Liver (tissue), 9 donors: ENCODE results near the gene ST3GAL4. TPM values are rescaled to one million over a fixed set of nuclear protein-coding genes. Genes with fewer than 3 reads are reported as not detected.

ENCODE experiments used
- DNase-seq: peaks from one replicate; pipeline ENCODE4 v3.0.0-alpha.2; 2017; ENCODE audit warnings: low spot score
- H3K27ac ChIP-seq, 2 donors: one replicate each; pipeline ENCODE4 v1.7.0; 2013; ENCODE audit warnings: inconsistent platforms in 2 of 2, low read length in 2 of 2, control low read depth in 1 of 2, low read depth in 1 of 2, mild to moderate bottlenecking in 1 of 2
- H3K27me3 ChIP-seq, 4 donors: one replicate each; pipeline versions ENCODE4 v1.6.1 to v1.7.0; 2013; ENCODE audit warnings: low read length in 3 of 4, inconsistent platforms in 1 of 4, mild to moderate bottlenecking in 1 of 4, moderate library complexity in 1 of 4; ENCODE audit not compliant: control insufficient read depth in 4 of 4, insufficient read depth in 4 of 4
- H3K36me3 ChIP-seq, 4 donors: one replicate each; pipeline versions ENCODE4 v1.6.1 to v1.7.0; 2013; ENCODE audit warnings: low read length in 3 of 4, mild to moderate bottlenecking in 3 of 4, low read depth in 1 of 4, moderate library complexity in 1 of 4; ENCODE audit not compliant: control insufficient read depth in 4 of 4, insufficient read depth in 3 of 4
- H3K4me1 ChIP-seq, 4 donors: one replicate each; pipeline versions ENCODE4 v1.6.1 to v1.7.0; 2013; ENCODE audit warnings: low read length in 3 of 4, mild to moderate bottlenecking in 3 of 4, moderate library complexity in 1 of 4; ENCODE audit not compliant: control insufficient read depth in 4 of 4, insufficient read depth in 4 of 4
- H3K4me3 ChIP-seq, 3 donors: one replicate each; pipeline versions ENCODE4 v1.6.1 to v1.7.0; 2013; ENCODE audit warnings: low read length in 3 of 3, control low read depth in 1 of 3, low read depth in 1 of 3, mild to moderate bottlenecking in 1 of 3
- H3K9ac ChIP-seq, 2 donors: one replicate each; pipeline ENCODE4 v1.7.0; 2013; ENCODE audit warnings: low read length in 2 of 2, mild to moderate bottlenecking in 2 of 2, moderate library complexity in 2 of 2, control low read depth in 1 of 2, low read depth in 1 of 2
- H3K9me3 ChIP-seq, 4 donors: one replicate each; pipeline versions ENCODE4 v1.6.1 to v1.7.0; 2013; ENCODE audit warnings: low read length in 3 of 4; ENCODE audit not compliant: control insufficient read depth in 4 of 4
- ATF3 ChIP-seq: IDR thresholded peaks from 2 replicates; pipeline ENCODE4 v1.6.1; 2016; ENCODE audit warnings: antibody characterized with exemption
- EGR1 ChIP-seq, 2 donors: IDR thresholded peaks; 2 replicates each; pipeline ENCODE4 v1.6.1; 2016 to 2018; ENCODE audit warnings: antibody characterized with exemption in 2 of 2, low read depth in 2 of 2
- FOXA1 ChIP-seq: IDR thresholded peaks from 2 replicates; pipeline ENCODE4 v1.6.1; 2016; ENCODE audit warnings: antibody characterized with exemption
- FOXA2 ChIP-seq: IDR thresholded peaks from 2 replicates; pipeline ENCODE4 v1.6.1; 2016; ENCODE audit warnings: antibody characterized with exemption
- GABPA ChIP-seq, 2 donors: IDR thresholded peaks in 1 of 2; conservative IDR thresholded peaks in 1 of 2; 2 replicates each; pipeline ENCODE4 v1.6.1; 2016; ENCODE audit warnings: antibody characterized with exemption in 2 of 2, mild to moderate bottlenecking in 1 of 2, moderate library complexity in 1 of 2
- HNF4A ChIP-seq, 2 donors: conservative IDR thresholded peaks; 2 replicates each; pipeline ENCODE4 v1.6.1; 2016; ENCODE audit warnings: antibody characterized with exemption in 2 of 2, mild to moderate bottlenecking in 2 of 2
- HNF4G ChIP-seq: IDR thresholded peaks from 2 replicates; pipeline ENCODE4 v1.6.1; 2016; ENCODE audit warnings: antibody characterized with exemption
- NR2F2 ChIP-seq: IDR thresholded peaks from 2 replicates; pipeline ENCODE4 v1.6.1; 2016; ENCODE audit warnings: antibody characterized with exemption
- RAD21 ChIP-seq, 2 donors: IDR thresholded peaks; 2 replicates each; pipeline ENCODE4 v1.6.1; 2016; ENCODE audit warnings: antibody characterized with exemption in 2 of 2, mild to moderate bottlenecking in 2 of 2
- RXRA ChIP-seq, 2 donors: IDR thresholded peaks; 2 replicates each; pipeline ENCODE4 v1.6.1; 2017 to 2018; ENCODE audit warnings: antibody characterized with exemption in 2 of 2, mild to moderate bottlenecking in 1 of 2
- TAF1 ChIP-seq: conservative IDR thresholded peaks from 2 replicates; pipeline ENCODE4 v1.6.1; 2016; ENCODE audit warnings: antibody characterized with exemption, mild to moderate bottlenecking
- YY1 ChIP-seq: IDR thresholded peaks from 2 replicates; pipeline ENCODE4 v1.6.1; 2016; ENCODE audit warnings: antibody characterized with exemption, mild to moderate bottlenecking
- ZBTB33 ChIP-seq: IDR thresholded peaks from 2 replicates; pipeline ENCODE4 v1.6.1; 2016; ENCODE audit warnings: antibody characterized with exemption
- WGBS: extraction: QIAGEN DNeasy Blood & Tissue Kit; methylation state at CpG from one replicate; pipeline ENCODE4 v1.1.7; 2013; 5-methylcytosine and 5-hydroxymethylcytosine counted together
- polyA plus RNA-seq, 2 donors: library from polyadenylated mRNA; stranded (reverse) in 1 of 2; unstranded in 1 of 2; fragments of 200-250 nt in 1 of 2; fragments of >200 nt in 1 of 2; fragmentation: Nextera tagmentation in 1 of 2; extraction: Ambion mirVana in 1 of 2; gene quantifications; one replicate each; pipeline versions ENCODE4 v1.2.1 to v1.2.3, GENCODE V29; 2013 to 2015
- total RNA-seq, 2 donors: library from RNA; depleted of rRNA; stranded (reverse); fragments of >200 nt; gene quantifications; one replicate each; pipeline ENCODE4 v1.2.3, GENCODE V29; 2014
- TF ChIP-seq, protein P1 (sequence below): IDR thresholded peaks from 2 replicates; pipeline ENCODE4 v1.6.1; 2016; ENCODE audit warnings: antibody characterized with exemption
- TF ChIP-seq, protein P2 (sequence below): fragments of 150-350 bp; IDR thresholded peaks from 2 replicates; pipeline ENCODE4 v1.5.1; 2017; ENCODE audit warnings: improper control_type of control experiment, low read depth, low read length; ENCODE audit not compliant: missing input control
- donor health status: healthy.
- donor health status: healthy.
- donor health status: healthy.
- donor health status: healthy.
- donor health status: healthy.

The ST3GAL4 gene
- total and polyA plus RNA-seq, 4 donors, result 4.5 to 18.4 (median 10.6) TPM

- TF ChIP-seq, protein P1, sequence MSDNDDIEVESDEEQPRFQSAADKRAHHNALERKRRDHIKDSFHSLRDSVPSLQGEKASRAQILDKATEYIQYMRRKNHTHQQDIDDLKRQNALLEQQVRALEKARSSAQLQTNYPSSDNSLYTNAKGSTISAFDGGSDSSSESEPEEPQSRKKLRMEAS, result no peak
- no peak for TF ChIP-seq GABPA (IDR thresholded peaks at IDR 0.05 in 1 of 2, conservative IDR thresholded peaks at IDR 0.05 in 1 of 2)
- no peak for TF ChIP-seq FOXA2
- TF ChIP-seq, protein P2, sequence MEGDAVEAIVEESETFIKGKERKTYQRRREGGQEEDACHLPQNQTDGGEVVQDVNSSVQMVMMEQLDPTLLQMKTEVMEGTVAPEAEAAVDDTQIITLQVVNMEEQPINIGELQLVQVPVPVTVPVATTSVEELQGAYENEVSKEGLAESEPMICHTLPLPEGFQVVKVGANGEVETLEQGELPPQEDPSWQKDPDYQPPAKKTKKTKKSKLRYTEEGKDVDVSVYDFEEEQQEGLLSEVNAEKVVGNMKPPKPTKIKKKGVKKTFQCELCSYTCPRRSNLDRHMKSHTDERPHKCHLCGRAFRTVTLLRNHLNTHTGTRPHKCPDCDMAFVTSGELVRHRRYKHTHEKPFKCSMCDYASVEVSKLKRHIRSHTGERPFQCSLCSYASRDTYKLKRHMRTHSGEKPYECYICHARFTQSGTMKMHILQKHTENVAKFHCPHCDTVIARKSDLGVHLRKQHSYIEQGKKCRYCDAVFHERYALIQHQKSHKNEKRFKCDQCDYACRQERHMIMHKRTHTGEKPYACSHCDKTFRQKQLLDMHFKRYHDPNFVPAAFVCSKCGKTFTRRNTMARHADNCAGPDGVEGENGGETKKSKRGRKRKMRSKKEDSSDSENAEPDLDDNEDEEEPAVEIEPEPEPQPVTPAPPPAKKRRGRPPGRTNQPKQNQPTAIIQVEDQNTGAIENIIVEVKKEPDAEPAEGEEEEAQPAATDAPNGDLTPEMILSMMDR, result no peak
- TF ChIP-seq FOXA1, result no peak
- Histone ChIP-seq H3K9ac (no peak overlapping the region), H3K36me3 (no peaks in the 10 kb centered on the region), H3K4me1 (peaks cover 2 to 6% (median 4%) of the 10 kb centered on the region in 4 donors), H3K4me3 (no peak overlapping the region), H3K9me3 (no peaks in the 10 kb centered on the region), H3K27me3 (peaks cover 0 to 8% (median 0%) of the 10 kb centered on the region in 4 donors), H3K27ac (no peak overlapping the region)
- WGBS, result 97% methylated on average over 5 of the region's 5 CpGs
- DNase-seq, result no peak
Observed at GRCh38 chr11:126437731-126438130, 82.2 kb downstream of the ST3GAL4 start.

DNA sequence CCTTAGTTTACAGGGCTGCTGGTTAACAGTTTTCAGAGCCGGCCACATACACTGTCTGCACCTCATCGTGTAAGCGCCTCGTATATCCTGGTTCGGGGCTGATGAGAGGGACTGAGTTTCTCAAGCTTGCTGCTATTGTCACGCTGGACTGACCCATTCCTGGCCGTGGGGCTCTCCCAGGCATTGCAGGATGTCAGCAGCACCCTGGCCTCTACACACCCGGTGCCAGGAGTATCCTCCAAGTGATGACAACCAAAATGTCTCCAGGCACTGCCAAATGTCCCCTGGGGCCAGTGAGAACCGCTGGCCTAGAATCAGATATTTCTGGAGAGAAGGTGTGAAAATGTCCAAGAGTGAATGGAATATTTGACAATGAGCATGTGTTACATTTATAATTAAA lies 82.8 kb downstream of the ST3GAL4 start:
- no peak overlapping the region for H3K9ac ChIP-seq
- H3K36me3 ChIP-seq, result no peaks in the 10 kb centered on the region
- H3K9me3 ChIP-seq, result no peaks in the 10 kb centered on the region
- TF ChIP-seq NR2F2, result no peak
- TF ChIP-seq GABPA (IDR thresholded peaks at IDR 0.05 in 1 of 2, conservative IDR thresholded peaks at IDR 0.05 in 1 of 2), result no peak
- no peak for TF ChIP-seq ZBTB33
- WGBS, result 80% methylated on average over 9 of the region's 9 CpGs
- no peak overlapping the region for H3K4me3 ChIP-seq
- H3K27me3 ChIP-seq, result peaks cover 0 to 8% (median 0%) of the 10 kb centered on the region in 4 donors
- H3K4me1 ChIP-seq, result peaks cover under 1 to 6% (median 4%) of the 10 kb centered on the region in 4 donors
- H3K27ac ChIP-seq, result no peak overlapping the region
- DNase-seq, result no peak

- Histone ChIP-seq H3K27ac (no peak overlapping the region), H3K9ac (no peak overlapping the region), H3K4me1 (peaks cover 0 to 6% (median 4%) of the 10 kb centered on the region in 4 donors), H3K27me3 (peaks cover 0 to 8% (median 0%) of the 10 kb centered on the region in 4 donors), H3K4me3 (no peak overlapping the region), H3K9me3 (no peaks in the 10 kb centered on the region), H3K36me3 (no peaks in the 10 kb centered on the region)
- WGBS, result 84% methylated on average over 5 of the region's 5 CpGs
- DNase-seq, result no peak
- TF ChIP-seq RXRA (IDR thresholded peaks at IDR 0.05), result no peak
- no peak for TF ChIP-seq RAD21 (IDR thresholded peaks at IDR 0.05)
- no peak for TF ChIP-seq GABPA (IDR thresholded peaks at IDR 0.05 in 1 of 2, conservative IDR thresholded peaks at IDR 0.05 in 1 of 2)
- no peak for TF ChIP-seq NR2F2
- no peak for TF ChIP-seq ZBTB33
- TF ChIP-seq HNF4G, result no peak
- TF ChIP-seq, protein P2, result no peak
- no peak for TF ChIP-seq ATF3
- TF ChIP-seq FOXA2, result no peak
- no peak for TF ChIP-seq YY1
- no peak for TF ChIP-seq HNF4A (conservative IDR thresholded peaks at IDR 0.05)
- TF ChIP-seq FOXA1, result no peak
- no peak for TF ChIP-seq TAF1
- no peak for TF ChIP-seq EGR1 (IDR thresholded peaks at IDR 0.05; ENCODE audit: low read depth in 2 of 2)
Observed at GRCh38 chr11:126438691-126439090, 83.2 kb downstream of the ST3GAL4 start.
